GM04504 (cell line): ENCODE data around the gene INKA2.
A peak's percentile ranks its signal among the peaks of the same experiment; 100 is the strongest.

Experiments used
- DNase-seq: peaks from one replicate; pipeline ENCODE4 v3.0.0-alpha.2; 2012; ENCODE audit warnings: low read depth

INKA2 gene

GRCh38 chr1:111739194-111739924 lies at the start of gene INKA2:
INKA2 (minus strand) TSS chr1:111739395; CDS start chr1:111739242, 153 bp downstream.
- peak; percentile 64 for DNase-seq

GRCh38 chr1:111786669-111787207 lies 47.5 kb upstream of the INKA2 start:
- DNase-seq, result no peak

- no peak for DNase-seq
Observed at GRCh38 chr1:111784273-111784901, 45.2 kb upstream of the INKA2 start.

GRCh38 chr1:111779546-111779945 lies 40.4 kb upstream of the INKA2 start:
- DNase-seq, result no peak

- no peak for DNase-seq
Observed at GRCh38 chr1:111778541-111779051, 39.4 kb upstream of the INKA2 start.

GRCh38 chr1:111778066-111778465 lies 38.9 kb upstream of the INKA2 start:
- no peak for DNase-seq

- DNase-seq, result no peak
Observed at GRCh38 chr1:111777301-111777700, 38.1 kb upstream of the INKA2 start.

GRCh38 chr1:111776861-111777260 lies 37.7 kb upstream of the INKA2 start:
- DNase-seq, result no peak

- no peak for DNase-seq
Observed at GRCh38 chr1:111776391-111776790, 37.2 kb upstream of the INKA2 start.

- DNase-seq, result no peak
Observed at GRCh38 chr1:111775966-111776365, 36.8 kb upstream of the INKA2 start.

- DNase-seq, result no peak
Observed at GRCh38 chr1:111770916-111771315, 31.7 kb upstream of the INKA2 start.

GRCh38 chr1:111769517-111770146 lies 30.4 kb upstream of the INKA2 start:
- peak; percentile 40 for DNase-seq

GRCh38 chr1:111768625-111769024 lies 29.4 kb upstream of the INKA2 start:
- DNase-seq, result no peak

GRCh38 chr1:111768023-111768422 lies 28.8 kb upstream of the INKA2 start:
- no peak for DNase-seq

- DNase-seq, result no peak
Observed at GRCh38 chr1:111762332-111762731, 23.1 kb upstream of the INKA2 start.

GRCh38 chr1:111761717-111762116 lies 22.5 kb upstream of the INKA2 start:
- no peak for DNase-seq

- no peak for DNase-seq
Observed at GRCh38 chr1:111758373-111758772, 19.2 kb upstream of the INKA2 start.

- no peak for DNase-seq
Observed at GRCh38 chr1:111756124-111756513, 16.9 kb upstream of the INKA2 start.

GRCh38 chr1:111755331-111756123 lies 16.3 kb upstream of the INKA2 start, which contains the start of gene DDX20:
DDX20 (plus strand) TSS chr1:111755901; CDS start chr1:111755925, 24 bp downstream.
- DNase-seq, result peak; percentile 94

GRCh38 chr1:111754984-111755330 lies 15.8 kb upstream of the INKA2 start:
- peak; percentile 28 for DNase-seq

- no peak for DNase-seq
Observed at GRCh38 chr1:111751906-111752575, 12.8 kb upstream of the INKA2 start.
